ENCODE results near the gene UGP2. TPM values are rescaled to one million over a fixed set of nuclear protein-coding genes. Genes with fewer than 3 reads are reported as not detected.

The UGP2 gene
- total RNA-seq, 1 experiment from 2014 or later: 76.1 TPM

DNA sequence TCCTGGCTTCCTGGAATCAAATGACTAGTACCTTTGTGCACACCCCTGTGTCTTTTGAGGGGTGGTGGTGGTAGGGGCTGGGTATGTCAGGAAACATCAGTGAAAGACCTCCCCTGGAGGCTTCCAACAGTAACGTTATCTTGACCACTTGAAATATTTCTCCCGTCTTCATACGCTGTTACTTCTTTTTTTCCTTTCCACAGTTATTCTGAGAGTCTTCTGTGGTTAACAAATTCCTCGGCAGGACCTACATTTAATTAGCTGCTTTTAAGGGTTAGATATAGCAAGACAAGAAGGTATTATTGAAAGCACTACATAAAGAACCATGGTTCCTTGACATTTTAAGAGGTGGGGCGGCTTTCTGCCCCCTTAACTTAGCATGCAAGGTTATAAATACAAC lies 34.6 kb downstream of the UGP2 start:
- TF ChIP-seq CTCF (IDR thresholded peaks at IDR 0.05): no peak
- no peak for TF ChIP-seq SIN3A (IDR thresholded peaks at IDR 0.05; ENCODE audit: borderline replicate concordance, insufficient read depth, low read depth, low read length)
- no peak for ATAC-seq
- in situ Hi-C loops (cut with HindIII; ENCODE audit: low pct_unique_long_range_greater_than_20kb, low sequenced_read_pairs) (no loop called here), intact Hi-C loops (cut with micrococcal nuclease; ENCODE audit: unreplicated experiment) (no loop called here)
- no peak overlapping the region for H3K4me3 ChIP-seq (ENCODE audit: low read depth in 2 of 2, low read length in 2 of 2)
- H3K9me3 ChIP-seq (ENCODE audit: control insufficient read depth, insufficient read depth, low read depth, low read length): no peaks in the 10 kb centered on the region
- H3K4me1 ChIP-seq (ENCODE audit: control insufficient read depth, insufficient read depth, low read length): no peaks in the 10 kb centered on the region
- ChIA-PET CTCF (no interaction called here), POLR2A (no interaction called here)
- no TSS peak for BruUV-seq (replicated peaks)
- no peak overlapping the region for H3K27ac ChIP-seq (ENCODE audit: low read length)
- H3K27me3 ChIP-seq (ENCODE audit: control insufficient read depth, insufficient read depth, low read length): no peaks in the 10 kb centered on the region
- no peak for DNase-seq (ENCODE audit: low read depth, low spot score)
- H3K36me3 ChIP-seq (ENCODE audit: control insufficient read depth, insufficient read depth, low read length): no peaks in the 10 kb centered on the region

DNA sequence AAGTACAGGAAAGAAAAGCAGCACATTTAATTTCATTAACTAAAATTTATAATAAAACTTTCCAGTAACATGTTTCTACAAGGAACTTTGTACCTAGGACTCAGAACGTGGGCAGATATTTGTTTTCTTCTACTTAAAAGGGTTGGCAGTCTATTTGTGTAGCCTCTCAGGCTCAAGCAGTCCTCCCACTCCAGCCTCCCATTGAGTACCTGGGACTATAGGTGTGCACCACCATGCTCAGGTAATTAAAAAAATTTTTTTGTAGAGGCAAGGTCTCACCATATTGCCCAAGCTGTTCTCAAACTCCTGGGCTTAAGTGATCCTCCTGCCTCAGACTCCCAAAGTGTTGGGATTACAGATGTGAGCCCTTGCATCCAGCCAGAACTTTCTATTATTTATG lies 36.8 kb downstream of the UGP2 start:
- H3K27ac ChIP-seq (ENCODE audit: low read length): no peak overlapping the region
- no peaks in the 10 kb centered on the region for H3K27me3 ChIP-seq (ENCODE audit: control insufficient read depth, insufficient read depth, low read length)
- no TSS peak for BruUV-seq (replicated peaks)
- ChIA-PET CTCF (no interaction called here), POLR2A (no interaction called here)
- H3K4me3 ChIP-seq (ENCODE audit: low read depth in 2 of 2, low read length in 2 of 2): no peak overlapping the region
- in situ Hi-C loops (cut with HindIII; ENCODE audit: low pct_unique_long_range_greater_than_20kb, low sequenced_read_pairs) (no loop called here), intact Hi-C loops (cut with micrococcal nuclease; ENCODE audit: unreplicated experiment) (no loop called here)
- ATAC-seq (no peak), DNase-seq (ENCODE audit: low read depth, low spot score) (no peak)
- no peak for TF ChIP-seq CTCF (IDR thresholded peaks at IDR 0.05)
- no peak for TF ChIP-seq POLR2AphosphoS5 (IDR thresholded peaks at IDR 0.05; ENCODE audit: low read depth, low read length)
- no peaks in the 10 kb centered on the region for H3K4me1 ChIP-seq (ENCODE audit: control insufficient read depth, insufficient read depth, low read length)
- no peaks in the 10 kb centered on the region for H3K9me3 ChIP-seq (ENCODE audit: control insufficient read depth, insufficient read depth, low read depth, low read length)
- no peaks in the 10 kb centered on the region for H3K36me3 ChIP-seq (ENCODE audit: control insufficient read depth, insufficient read depth, low read length)

DNA sequence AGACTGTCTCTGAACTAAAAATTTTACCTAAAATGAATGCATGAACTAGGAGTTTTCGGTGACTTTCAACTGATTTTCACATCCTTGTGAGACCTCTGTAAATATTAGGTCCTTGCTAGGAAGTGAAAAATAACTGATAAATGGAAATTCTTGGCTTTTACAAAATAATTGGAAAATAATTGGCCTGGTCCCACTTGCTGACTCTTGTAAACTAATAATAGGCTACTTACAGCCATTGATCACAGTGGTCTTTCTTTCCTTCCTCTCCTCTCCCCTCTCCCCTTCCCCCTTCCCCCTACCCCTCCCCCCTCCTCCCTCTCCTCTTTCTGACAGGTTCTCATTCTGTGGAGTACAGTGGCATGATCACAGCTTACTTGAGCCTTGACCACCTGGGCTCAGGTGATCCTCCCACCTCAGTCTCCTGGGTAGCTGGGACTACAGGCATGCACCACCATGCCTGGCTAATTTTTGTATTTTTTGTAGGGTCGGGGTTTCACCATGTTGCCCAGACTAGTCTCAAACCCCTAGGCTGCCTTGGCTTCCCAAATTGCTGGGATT lies 38.3 kb downstream of the UGP2 start:
- CTCF ChIA-PET: no interaction called here
- Histone ChIP-seq H3K36me3 (ENCODE audit: control insufficient read depth, insufficient read depth, low read length) (peaks cover 4% of the 10 kb centered on the region; the same call in 1 of the 2 replicates), H3K27me3 (ENCODE audit: control insufficient read depth, insufficient read depth, low read length) (no peaks in the 10 kb centered on the region), H3K9me3 (ENCODE audit: control insufficient read depth, insufficient read depth, low read depth, low read length) (no peaks in the 10 kb centered on the region), H3K4me1 (ENCODE audit: control insufficient read depth, insufficient read depth, low read length) (no peaks in the 10 kb centered on the region), H3K27ac (ENCODE audit: low read length) (no peak overlapping the region), H3K4me3 (ENCODE audit: low read depth in 2 of 2, low read length in 2 of 2) (no peak overlapping the region)
- in situ Hi-C loops (cut with HindIII; ENCODE audit: low pct_unique_long_range_greater_than_20kb, low sequenced_read_pairs) (no loop called here), intact Hi-C loops (cut with micrococcal nuclease; ENCODE audit: unreplicated experiment) (no loop called here)
- POLR2A ChIA-PET: no interaction called here
- ATAC-seq (no peak), DNase-seq (ENCODE audit: low read depth, low spot score) (no peak)
- no TSS peak for BruUV-seq (replicated peaks)
- TF ChIP-seq POLR2AphosphoS5 (IDR thresholded peaks at IDR 0.05; ENCODE audit: low read depth, low read length): no peak
- no peak for TF ChIP-seq TCF7L2 (IDR thresholded peaks at IDR 0.05; ENCODE audit: low read depth, low read length)
- TF ChIP-seq SIN3A (IDR thresholded peaks at IDR 0.05; ENCODE audit: borderline replicate concordance, insufficient read depth, low read depth, low read length): no peak

GRCh38 chr2:63880625-63881024 lies 38.9 kb downstream of the UGP2 start:
- no TSS peak for BruUV-seq (replicated peaks)
- no peaks in the 10 kb centered on the region for H3K9me3 ChIP-seq (ENCODE audit: control insufficient read depth, insufficient read depth, low read depth, low read length)
- intact Hi-C loops (cut with micrococcal nuclease; ENCODE audit: unreplicated experiment): no loop called here
- no peak overlapping the region for H3K27ac ChIP-seq (ENCODE audit: low read length)
- ChIA-PET CTCF (no interaction called here), POLR2A (no interaction called here)
- no peaks in the 10 kb centered on the region for H3K27me3 ChIP-seq (ENCODE audit: control insufficient read depth, insufficient read depth, low read length)
- H3K36me3 ChIP-seq (ENCODE audit: control insufficient read depth, insufficient read depth, low read length): peaks cover 4% of the 10 kb centered on the region; the same call in 1 of the 2 replicates
- no peak overlapping the region for H3K4me3 ChIP-seq (ENCODE audit: low read depth in 2 of 2, low read length in 2 of 2)
- no peak for ATAC-seq
- no peak for TF ChIP-seq POLR2AphosphoS5 (IDR thresholded peaks at IDR 0.05; ENCODE audit: low read depth, low read length)
- no peak for DNase-seq (ENCODE audit: low read depth, low spot score)
- H3K4me1 ChIP-seq (ENCODE audit: control insufficient read depth, insufficient read depth, low read length): no peaks in the 10 kb centered on the region
- in situ Hi-C loops (cut with HindIII; ENCODE audit: low pct_unique_long_range_greater_than_20kb, low sequenced_read_pairs): no loop called here

All from Panc1 (cell line).